Body of pancreas (tissue), 4 donors: ENCODE measurements around the gene BCAS4.

ENCODE experiments used
- CTCF ChIP-seq, 7 experiments: fragments of 450-650 bp in 4 of 7; fragments of 200-600 bp in 3 of 7; sonication (generic) in 3 of 7; IDR thresholded peaks; one replicate each; pipeline ENCODE4 v1.5.1; 2016 to 2019; ENCODE audit warnings: antibody characterized with exemption in 7 of 7
- POLR2A ChIP-seq, 3 donors: fragments of 450-650 bp; IDR thresholded peaks; one replicate each; pipeline ENCODE4 v1.6.1; 2016; ENCODE audit warnings: antibody characterized with exemption in 3 of 3, mild to moderate bottlenecking in 2 of 3

GRCh38 chr20:50762435-50763220, 32.2 kb upstream of the BCAS4 start:
- peak in 3 of 7 experiments; percentile 10 to 34 (median 33) for TF ChIP-seq CTCF (IDR thresholded peaks at IDR 0.05)
- TF ChIP-seq POLR2A (IDR thresholded peaks at IDR 0.05), result no peak
